GM12878 (cell line): Measurements from ENCODE around the gene IER5L. TPM values are rescaled to one million over a fixed set of nuclear protein-coding genes. Genes with fewer than 3 reads are reported as not detected.

ENCODE experiments used
- ATAC-seq: fragments of 200-7000 bp; cut with Tn5 transposase; 3 replicates; pipeline ENCODE4 v1.9.1; 2020; ENCODE audit warnings: mild to moderate bottlenecking, moderate library complexity
- BruUV-seq: library from RNA; stranded (reverse); fragments of 400-500 nt; replicated peaks from 2 replicates; lab custom pipeline; 2021; lab: Mats Ljungman, UMichigan
- CTCF ChIA-PET: fragments of 300-600 bp; sonication (Branson Sonifier 250); formaldehyde crosslinking; extraction: SDS; loops from one replicate; lab custom pipeline; 2021; ENCODE audit warnings: inconsistent platforms; lab: Yijun Ruan, JAX
- POLR2A ChIA-PET: fragments of 350-600 bp; formaldehyde crosslinking; extraction: SDS; loops from one replicate; lab custom pipeline; 2021; ENCODE audit warnings: inconsistent platforms; lab: Charles Lee
- RAD21 ChIA-PET: fragments of 300-600 bp; sonication (Branson Sonifier 250); formaldehyde crosslinking; loops from one replicate; lab custom pipeline; 2023; ENCODE audit warnings: antibody characterized with exemption; ENCODE audit not compliant: unreplicated experiment; lab: Charles Lee
- SMC1A ChIA-PET: fragments of 300-600 bp; sonication (Branson Sonifier 250); formaldehyde crosslinking; loops from one replicate; lab custom pipeline; 2023; ENCODE audit not compliant: unreplicated experiment, uncharacterized antibody; lab: Charles Lee
- DNase-seq: peaks from one replicate; pipeline ENCODE4 v3.0.0-alpha.2; 2011; ENCODE audit warnings: low read depth, low spot score
- FAIRE-seq: peaks from 3 replicates; lab custom pipeline; 2011; peaks lifted over from hg19 to GRCh38; lab: Jason Lieb, UNC
- H2AFZ ChIP-seq: 2 replicates; pipeline ENCODE4 v1.6.0; 2011; ENCODE audit warnings: low read depth, low read length, control low read depth; ENCODE audit not compliant: control insufficient read depth
- H3K27ac ChIP-seq: 2 replicates; pipeline ENCODE4 v1.5.1; 2011; ENCODE audit warnings: control low read depth; ENCODE audit not compliant: control insufficient read depth, insufficient read depth
- H3K27me3 ChIP-seq, 2 experiments: replicated peaks in 1 of 2; 2 replicates each; pipeline versions ENCODE4 v1.6.0 to v1.6.1; 2011; ENCODE audit warnings: low read length in 1 of 2; ENCODE audit not compliant: control insufficient read depth in 2 of 2, insufficient read depth in 2 of 2
- H3K36me3 ChIP-seq, 2 experiments: 2 replicates each; pipeline ENCODE4 v1.5.1; 2011; ENCODE audit warnings: low read length in 1 of 2; ENCODE audit not compliant: control insufficient read depth in 2 of 2, insufficient read depth in 2 of 2
- H3K4me1 ChIP-seq: 2 replicates; pipeline ENCODE4 v1.6.1; 2011; ENCODE audit warnings: mild to moderate bottlenecking, low read length, moderate library complexity, mixed read lengths; ENCODE audit not compliant: control insufficient read depth, insufficient read depth
- H3K4me2 ChIP-seq: 2 replicates; pipeline ENCODE4 v1.6.0; 2011; ENCODE audit warnings: control low read depth; ENCODE audit not compliant: control insufficient read depth, insufficient read depth
- H3K4me3 ChIP-seq: fragments of 200-600 bp; sonication (generic); 2 replicates; pipeline ENCODE4 v1.5.1; 2016
- H3K79me2 ChIP-seq: 2 replicates; pipeline ENCODE4 v1.6.0; 2011; ENCODE audit warnings: low read length; ENCODE audit not compliant: control insufficient read depth, insufficient read depth
- H3K9ac ChIP-seq: 2 replicates; pipeline ENCODE4 v1.8.0; 2011; ENCODE audit warnings: low read length, control low read depth, mixed read lengths; ENCODE audit not compliant: control insufficient read depth, insufficient read depth
- H3K9me3 ChIP-seq: replicated peaks from 3 replicates; pipeline ENCODE4 v1.5.1; 2011; ENCODE audit warnings: mild to moderate bottlenecking, low read length; ENCODE audit not compliant: control insufficient read depth, insufficient read depth
- H4K20me1 ChIP-seq: 2 replicates; pipeline ENCODE4 v1.6.0; 2011; ENCODE audit not compliant: control insufficient read depth, insufficient read depth
- IKZF1 ChIP-seq: fragments of 450-650 bp; conservative IDR thresholded peaks from 2 replicates; pipeline ENCODE4 v1.6.1; 2017; ENCODE audit warnings: antibody characterized with exemption, mild to moderate bottlenecking
- IKZF2 ChIP-seq, 2 experiments: fragments of 450-650 bp; IDR thresholded peaks; 2 replicates each; pipeline ENCODE4 v1.6.1; 2017; ENCODE audit warnings: mild to moderate bottlenecking in 2 of 2, moderate library complexity in 2 of 2
- IRF3 ChIP-seq: fragments of 450-650 bp; IDR thresholded peaks from 2 replicates; pipeline ENCODE4 v1.6.1; 2014; ENCODE audit warnings: mild to moderate bottlenecking
- MYC ChIP-seq: IDR thresholded peaks from 2 replicates; pipeline ENCODE4 v1.6.1; 2011; ENCODE audit warnings: mild to moderate bottlenecking, low read length, moderate library complexity, inconsistent platforms; ENCODE audit not compliant: insufficient read depth, insufficient replicate concordance, insufficient read length, severe bottlenecking
- SKIL ChIP-seq: fragments of 450-650 bp; IDR thresholded peaks from 2 replicates; pipeline ENCODE4 v1.6.1; 2017; ENCODE audit warnings: mild to moderate bottlenecking, low read depth, inconsistent platforms; ENCODE audit not compliant: poor library complexity, severe bottlenecking
- USF2 ChIP-seq: IDR thresholded peaks from 2 replicates; pipeline ENCODE4 v1.6.1; 2011; ENCODE audit warnings: low read depth, low read length, improper control_type of control experiment, borderline replicate concordance
- ZNF687 ChIP-seq: fragments of 450-650 bp; IDR thresholded peaks from 2 replicates; pipeline ENCODE4 v1.6.1; 2017; ENCODE audit warnings: mild to moderate bottlenecking, moderate library complexity
- WGBS: methylation state at CpG from one replicate; pipeline ENCODE4 v1.1.6; 2016; ENCODE audit warnings: low lambda C conversion rate; ENCODE audit not compliant: insufficient replicate concordance, insufficient coverage; ENCODE audit errors: missing lambda C conversion rate; 5-methylcytosine and 5-hydroxymethylcytosine counted together
- in situ Hi-C: fragments of 300-500 bp; cut with MboI; formaldehyde crosslinking; loops from 9 replicates; pipeline ENCODE4 v1.14.3; 2018; ENCODE audit warnings: mixed read lengths
- intact Hi-C: fragments of 100-400 bp; cut with micrococcal nuclease; formaldehyde crosslinking; loops from one replicate; pipeline ENCODE4 v1.14.2; 2022; ENCODE audit not compliant: unreplicated experiment
- polyA plus RNA-seq, 11 experiments: library from polyadenylated mRNA; depleted of rRNA in 4 of 11; unstranded in 6 of 11; stranded (reverse) in 5 of 11; fragments of >200 nt; fragmentation: Nextera tagmentation in 4 of 11; fragmentation: Illumina TruSeq in 1 of 11; extraction: Ambion mirVana in 4 of 11; extraction: Trizol in 1 of 11; gene quantifications; 1 replicate in 1 of 11; 2 replicates in 10 of 11; pipeline versions ENCODE4 v1.2.1 to v1.2.3, GENCODE V29; 2011 to 2016; ENCODE audit warnings: inconsistent platforms in 2 of 11, missing spikeins in 2 of 11, low read depth in 1 of 11
- total RNA-seq, 4 experiments: library from RNA; depleted of rRNA in 3 of 4; stranded (reverse); fragments of >200 nt in 3 of 4; fragmentation: Illumina TruSeq in 1 of 4; extraction: Trizol in 1 of 4; gene quantifications; 2 replicates each; pipeline versions ENCODE4 v1.2.1 to v1.2.3, GENCODE V29; 2013 to 2021

The IER5L gene
- total and polyA plus RNA-seq, 10 of the 15 experiments (the other 5 are each of a cell fraction or from before 2014, with no cell fraction given) = 0.04 to 1.4 (median 0.17) TPM

- TF ChIP-seq USF2 (no peak), IKZF1 (peak; percentile 98)
Measured at GRCh38 chr9:129139993-129140396, 38.1 kb downstream of the IER5L start (continued).

- H3K79me2 ChIP-seq = peaks cover 7% of the 10 kb centered on the region
- peak overlapping the region; percentile 100 for H3K4me2 ChIP-seq
- intact Hi-C loops (loop anchor here (1.0 to 5.0 kb wide), 3 partner anchors 471 to 643 kb away; no protein-coding TSS in a partner anchor), in situ Hi-C loops (no loop called here)
- WGBS = 14% methylated on average over 13 of the region's 13 CpGs
- H3K4me3 ChIP-seq = peak overlapping the region; percentile 45; the same call in 1 of the 2 replicates
- H4K20me1 ChIP-seq = no peaks in the 10 kb centered on the region
- ChIA-PET RAD21 (interaction anchor here (0.6 to 7.8 kb wide), 37 partner anchors 8 to 753 kb away, joined by 3 to 197 read pairs (median 4); partner anchors contain the start of genes DOLK, IER5L, NTMT1 and NUP188), SMC1A (interaction anchor here (0.5 to 8.1 kb wide), 31 partner anchors 8 to 485 kb away, joined by 3 to 116 read pairs (median 5); partner anchors contain the start of genes C9orf50, IER5L, NTMT1 and SH3GLB2), CTCF (interaction anchor here (0.8 to 11.0 kb wide), 35 partner anchors 8 to 651 kb away, joined by 3 to 273 read pairs (median 6); partner anchors contain the start of genes C9orf50, CRAT, IER5L and NTMT1), POLR2A (interaction anchor here (0.5 to 2.7 kb wide), 23 partner anchors 8 to 968 kb away, joined by 3 to 21 read pairs (median 4); partner anchors contain the start of genes CRAT, IER5L, NTMT1 and PTPA)
- peak overlapping the region; percentile 95 for H3K9ac ChIP-seq
- DNase-seq (peak; percentile 62), FAIRE-seq (peak; percentile 89), ATAC-seq (peak; percentile 57)
- no TSS peak for BruUV-seq
- peak overlapping the region; percentile 100 for H3K27ac ChIP-seq
- H3K9me3 ChIP-seq = no peaks in the 10 kb centered on the region
- peaks cover 43% of the 10 kb centered on the region for H3K4me1 ChIP-seq
- H3K27me3 ChIP-seq = no peaks in the 10 kb centered on the region
- peaks cover 0 to 30% of the 10 kb centered on the region in 2 experiments; a peak in 3 of 4 replicates for H3K36me3 ChIP-seq
- H2AFZ ChIP-seq = peak overlapping the region; percentile 84
- TF ChIP-seq ZNF687 = peak; percentile 90
- TF ChIP-seq MYC = peak; percentile 78
- TF ChIP-seq IRF3 = no peak
- peak; percentile 40 for TF ChIP-seq SKIL
- no peak for TF ChIP-seq USF2
- peak; percentile 10 to 27; a peak in 3 of 4 replicates for TF ChIP-seq IKZF2 (IDR thresholded peaks at IDR 0.05)
Measured at GRCh38 chr9:129139233-129139992, 38.6 kb downstream of the IER5L start.
